Measurements from ENCODE around the gene WDR35.

DNA sequence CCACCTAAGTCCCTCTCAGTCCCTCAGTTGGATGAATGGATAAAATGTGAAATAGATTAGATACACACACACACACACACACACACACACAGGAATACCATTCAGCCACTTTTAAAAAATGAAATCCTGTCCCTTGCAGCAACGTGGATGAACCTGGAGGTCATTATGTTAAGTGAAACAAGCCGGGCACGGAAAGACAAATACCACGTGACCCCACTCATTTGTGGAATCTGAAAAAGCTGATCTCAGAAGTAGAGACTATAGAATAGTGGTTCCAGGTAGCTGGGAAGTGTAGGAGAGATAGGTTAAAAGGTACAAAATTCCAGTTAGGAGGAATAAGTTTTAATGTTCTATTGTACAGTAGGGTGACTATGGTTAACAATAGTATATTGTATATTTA lies 119.1 kb downstream of the WDR35 start:
- no peak for TF ChIP-seq CTCF (IDR thresholded peaks at IDR 0.05)
- no peak for TF ChIP-seq POLR2A (IDR thresholded peaks at IDR 0.05)

All from testis (tissue), 2 donors.